Measurements from ENCODE around the gene PTTG1.
A peak's percentile ranks its signal among the peaks of the same experiment; 100 is the strongest.

Gene PTTG1

GRCh38 chr5:160463740-160464465 lies 42.2 kb downstream of the PTTG1 start:
- no peak overlapping the region for H3K4ac ChIP-seq (ENCODE audit: low read depth, low read length)
- no peak overlapping the region for H3K23ac ChIP-seq (ENCODE audit: low read length)
- H3K18ac ChIP-seq (ENCODE audit: low read length): no peak overlapping the region
- H3K4me2 ChIP-seq (ENCODE audit: low read length): no peak overlapping the region
- H3K4me1 ChIP-seq (ENCODE audit: control insufficient read depth in 1 of 2, insufficient read depth in 2 of 2, low read length in 2 of 2): peaks cover 9 to 18% of the 10 kb centered on the region in 2 experiments
- no peak overlapping the region for H4K8ac ChIP-seq (ENCODE audit: low read depth, low read length)
- peak overlapping the region; percentile 10 for H3K27ac ChIP-seq (ENCODE audit: low read depth, low read length)
- peaks cover 2% of the 10 kb centered on the region for H3K79me2 ChIP-seq (ENCODE audit: control insufficient read depth, insufficient read depth, low read length, poor library complexity)
- no peak overlapping the region for H2BK12ac ChIP-seq (ENCODE audit: low read length)
- peaks cover 11% of the 10 kb centered on the region for H3K79me1 ChIP-seq (ENCODE audit: low read length)
- WGBS (ENCODE audit: extremely low coverage, insufficient coverage, insufficient read length): no CpG with 5 or more reads among the region's 7 CpGs
- no peak overlapping the region for H2BK120ac ChIP-seq (ENCODE audit: insufficient read depth, low read length, poor library complexity)
- H2AFZ ChIP-seq (ENCODE audit: insufficient read depth, low read length, poor library complexity): no peak overlapping the region
- H3K36me3 ChIP-seq (ENCODE audit: control insufficient read depth in 1 of 2, insufficient read depth in 2 of 2, low read length in 2 of 2): no peaks in the 10 kb centered on the region
- H3K9me3 ChIP-seq (ENCODE audit: insufficient read depth, low read depth, low read length): no peaks in the 10 kb centered on the region
- H3K4me3 ChIP-seq (ENCODE audit: low read depth, low read length): no peak overlapping the region
- DNase-seq: no peak
- no peak overlapping the region for H4K12ac ChIP-seq (ENCODE audit: low read depth, low read length)
- no peak overlapping the region for H3K14ac ChIP-seq (ENCODE audit: low read length)
- H3K9ac ChIP-seq (ENCODE audit: low read length): no peak overlapping the region
- no peak overlapping the region for H4K91ac ChIP-seq (ENCODE audit: low read depth, low read length)
- H2AK5ac ChIP-seq (ENCODE audit: low read length): no peak overlapping the region
- no peak overlapping the region for H2BK5ac ChIP-seq (ENCODE audit: low read depth, low read length, poor library complexity)
- no peaks in the 10 kb centered on the region for H3K27me3 ChIP-seq (ENCODE audit: insufficient read depth, low read length)

- Histone ChIP-seq H3K4ac (ENCODE audit: low read depth, low read length) (no peak overlapping the region), H3K18ac (ENCODE audit: low read length) (no peak overlapping the region), H3K4me2 (ENCODE audit: low read length) (no peak overlapping the region), H2BK5ac (ENCODE audit: low read depth, low read length, poor library complexity) (no peak overlapping the region), H3K79me2 (ENCODE audit: control insufficient read depth, insufficient read depth, low read length, poor library complexity) (peaks cover 2% of the 10 kb centered on the region), H3K9ac (ENCODE audit: low read length) (no peak overlapping the region), H3K14ac (ENCODE audit: low read length) (no peak overlapping the region), H3K36me3 (ENCODE audit: control insufficient read depth in 1 of 2, insufficient read depth in 2 of 2, low read length in 2 of 2) (no peaks in the 10 kb centered on the region), H3K9me3 (ENCODE audit: insufficient read depth, low read depth, low read length) (no peaks in the 10 kb centered on the region), H3K79me1 (ENCODE audit: low read length) (peaks cover 11% of the 10 kb centered on the region), H4K91ac (ENCODE audit: low read depth, low read length) (no peak overlapping the region), H3K27me3 (ENCODE audit: insufficient read depth, low read length) (no peaks in the 10 kb centered on the region), H3K4me3 (ENCODE audit: low read depth, low read length) (no peak overlapping the region), H3K23ac (ENCODE audit: low read length) (no peak overlapping the region), H3K4me1 (ENCODE audit: control insufficient read depth in 1 of 2, insufficient read depth in 2 of 2, low read length in 2 of 2) (peaks cover 9 to 18% of the 10 kb centered on the region in 2 experiments), H2AK5ac (ENCODE audit: low read length) (no peak overlapping the region), H2BK12ac (ENCODE audit: low read length) (no peak overlapping the region), H4K8ac (ENCODE audit: low read depth, low read length) (no peak overlapping the region), H4K12ac (ENCODE audit: low read depth, low read length) (no peak overlapping the region), H3K27ac (ENCODE audit: low read depth, low read length) (no peak overlapping the region), H2BK120ac (ENCODE audit: insufficient read depth, low read length, poor library complexity) (no peak overlapping the region), H2AFZ (ENCODE audit: insufficient read depth, low read length, poor library complexity) (no peak overlapping the region)
- no CpG with 5 or more reads among the region's 4 CpGs for WGBS (ENCODE audit: extremely low coverage, insufficient coverage, insufficient read length)
- no peak for DNase-seq
Measured at GRCh38 chr5:160464466-160464797, 42.8 kb downstream of the PTTG1 start.

DNA sequence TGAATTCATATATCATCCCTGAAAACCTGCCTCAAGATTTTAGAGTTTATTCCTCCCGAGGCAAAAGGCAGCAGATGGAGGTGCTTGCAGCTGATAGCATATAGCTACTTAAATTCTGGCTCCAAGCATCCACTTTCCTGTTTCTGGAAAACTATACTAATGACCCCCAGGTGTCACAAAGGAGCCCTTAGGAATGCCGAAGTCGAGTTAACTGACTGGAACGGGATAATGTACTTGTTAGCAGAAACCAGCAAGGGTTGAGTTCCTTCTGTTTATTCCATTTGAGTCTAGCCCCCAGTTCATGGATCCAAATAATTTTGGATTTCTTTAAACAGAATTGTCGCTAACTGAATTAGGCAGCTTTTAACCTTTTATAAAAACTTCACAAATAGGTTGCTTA lies 44.5 kb downstream of the PTTG1 start:
- Histone ChIP-seq H3K4ac (ENCODE audit: low read depth, low read length) (no peak overlapping the region), H3K18ac (ENCODE audit: low read length) (no peak overlapping the region), H3K23ac (ENCODE audit: low read length) (no peak overlapping the region), H2BK12ac (ENCODE audit: low read length) (no peak overlapping the region), H3K36me3 (ENCODE audit: control insufficient read depth in 1 of 2, insufficient read depth in 2 of 2, low read length in 2 of 2) (no peaks in the 10 kb centered on the region), H3K4me2 (ENCODE audit: low read length) (no peak overlapping the region), H3K9me3 (ENCODE audit: insufficient read depth, low read depth, low read length) (no peaks in the 10 kb centered on the region), H4K91ac (ENCODE audit: low read depth, low read length) (peak overlapping the region; percentile 77), H3K27ac (ENCODE audit: low read depth, low read length) (peak overlapping the region; percentile 55), H2AK5ac (ENCODE audit: low read length) (no peak overlapping the region), H4K8ac (ENCODE audit: low read depth, low read length) (no peak overlapping the region), H3K4me3 (ENCODE audit: low read depth, low read length) (no peak overlapping the region), H2BK120ac (ENCODE audit: insufficient read depth, low read length, poor library complexity) (no peak overlapping the region), H3K4me1 (ENCODE audit: control insufficient read depth in 1 of 2, insufficient read depth in 2 of 2, low read length in 2 of 2) (peaks cover 9 to 18% of the 10 kb centered on the region in 2 experiments), H3K9ac (ENCODE audit: low read length) (no peak overlapping the region), H2BK5ac (ENCODE audit: low read depth, low read length, poor library complexity) (peak overlapping the region; percentile 83), H3K14ac (ENCODE audit: low read length) (no peak overlapping the region), H2AFZ (ENCODE audit: insufficient read depth, low read length, poor library complexity) (no peak overlapping the region), H3K27me3 (ENCODE audit: insufficient read depth, low read length) (no peaks in the 10 kb centered on the region), H3K79me1 (ENCODE audit: low read length) (peaks cover 11% of the 10 kb centered on the region), H3K79me2 (ENCODE audit: control insufficient read depth, insufficient read depth, low read length, poor library complexity) (peaks cover 2% of the 10 kb centered on the region), H4K12ac (ENCODE audit: low read depth, low read length) (no peak overlapping the region)
- WGBS (ENCODE audit: extremely low coverage, insufficient coverage, insufficient read length): no CpG with 5 or more reads among the region's 5 CpGs
- DNase-seq: no peak

- no peak overlapping the region for H4K12ac ChIP-seq (ENCODE audit: low read depth, low read length)
- H3K14ac ChIP-seq (ENCODE audit: low read length): no peak overlapping the region
- no peak overlapping the region for H3K23ac ChIP-seq (ENCODE audit: low read length)
- H2BK120ac ChIP-seq (ENCODE audit: insufficient read depth, low read length, poor library complexity): no peak overlapping the region
- DNase-seq: peak in 1 of 2 donors; percentile 11
- no peak overlapping the region for H2AK5ac ChIP-seq (ENCODE audit: low read length)
- H3K18ac ChIP-seq (ENCODE audit: low read length): no peak overlapping the region
- peaks cover 2% of the 10 kb centered on the region for H3K79me2 ChIP-seq (ENCODE audit: control insufficient read depth, insufficient read depth, low read length, poor library complexity)
- H3K4me2 ChIP-seq (ENCODE audit: low read length): no peak overlapping the region
- peaks cover 9 to 18% of the 10 kb centered on the region in 2 experiments for H3K4me1 ChIP-seq (ENCODE audit: control insufficient read depth in 1 of 2, insufficient read depth in 2 of 2, low read length in 2 of 2)
- H3K4ac ChIP-seq (ENCODE audit: low read depth, low read length): no peak overlapping the region
- H4K8ac ChIP-seq (ENCODE audit: low read depth, low read length): peak overlapping the region; percentile 3
- H3K27me3 ChIP-seq (ENCODE audit: insufficient read depth, low read length): no peaks in the 10 kb centered on the region
- H2BK5ac ChIP-seq (ENCODE audit: low read depth, low read length, poor library complexity): peak overlapping the region; percentile 53
- WGBS (ENCODE audit: extremely low coverage, insufficient coverage, insufficient read length): no CpG with 5 or more reads among the region's 9 CpGs
- H2AFZ ChIP-seq (ENCODE audit: insufficient read depth, low read length, poor library complexity): no peak overlapping the region
- no peaks in the 10 kb centered on the region for H3K36me3 ChIP-seq (ENCODE audit: control insufficient read depth in 1 of 2, insufficient read depth in 2 of 2, low read length in 2 of 2)
- H3K4me3 ChIP-seq (ENCODE audit: low read depth, low read length): no peak overlapping the region
- H2BK12ac ChIP-seq (ENCODE audit: low read length): no peak overlapping the region
- H3K27ac ChIP-seq (ENCODE audit: low read depth, low read length): peak overlapping the region; percentile 80
- H4K91ac ChIP-seq (ENCODE audit: low read depth, low read length): peak overlapping the region; percentile 52
- no peak overlapping the region for H3K9ac ChIP-seq (ENCODE audit: low read length)
- peaks cover 11% of the 10 kb centered on the region for H3K79me1 ChIP-seq (ENCODE audit: low read length)
- no peaks in the 10 kb centered on the region for H3K9me3 ChIP-seq (ENCODE audit: insufficient read depth, low read depth, low read length)
Measured at GRCh38 chr5:160466889-160467554, 45.4 kb downstream of the PTTG1 start.
